Femur (tissue), 1 donor: Measurements from ENCODE around the gene EGFLAM.
A peak's percentile ranks its signal among the peaks of the same experiment; 100 is the strongest.

Source experiments
- DNase-seq: peaks from one replicate; pipeline ENCODE4 v3.0.0-alpha.2; 2017

EGFLAM gene

DNA sequence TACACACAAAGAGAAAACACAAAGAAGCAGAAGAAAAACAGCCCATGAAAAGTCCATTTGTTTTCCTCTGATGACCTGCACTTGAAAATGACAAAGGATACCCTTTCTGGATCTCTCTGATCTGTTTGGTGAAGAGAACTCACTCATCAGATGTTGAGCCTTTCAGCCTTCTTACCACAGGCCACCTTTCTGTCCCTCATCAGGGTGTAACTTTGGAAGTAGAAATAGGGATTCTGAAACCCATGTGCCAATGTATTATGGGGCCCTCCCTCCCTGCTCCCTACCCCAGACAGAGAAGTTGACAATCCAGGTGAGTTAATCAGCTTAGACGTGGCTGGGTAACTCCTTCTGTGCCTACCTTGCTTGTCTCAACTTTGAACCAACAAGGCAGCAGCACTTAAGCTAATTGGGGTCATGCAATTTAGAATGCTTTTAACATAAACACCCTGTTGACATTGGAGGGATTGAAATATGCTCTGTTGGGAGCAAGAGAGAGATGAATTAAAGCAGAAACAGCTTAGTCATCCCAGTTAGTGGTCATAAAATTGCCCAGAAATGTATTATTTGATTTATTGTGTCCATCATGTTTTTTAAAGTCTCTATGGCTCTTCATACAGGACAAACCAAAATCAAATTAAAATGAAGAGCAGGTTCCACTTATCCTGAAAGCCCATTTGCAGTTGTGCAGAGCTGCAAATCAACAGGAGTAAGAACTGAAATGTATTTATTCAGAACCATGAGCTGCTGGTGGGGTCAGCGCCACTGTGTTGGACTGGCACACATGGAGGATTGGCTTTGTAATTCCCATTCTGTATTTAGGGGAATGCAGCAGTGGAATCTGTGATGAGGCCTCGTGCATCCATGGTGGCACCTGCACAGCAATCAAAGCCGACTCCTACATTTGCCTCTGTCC lies 166.0 kb downstream of the EGFLAM start:
- no peak for DNase-seq

DNA sequence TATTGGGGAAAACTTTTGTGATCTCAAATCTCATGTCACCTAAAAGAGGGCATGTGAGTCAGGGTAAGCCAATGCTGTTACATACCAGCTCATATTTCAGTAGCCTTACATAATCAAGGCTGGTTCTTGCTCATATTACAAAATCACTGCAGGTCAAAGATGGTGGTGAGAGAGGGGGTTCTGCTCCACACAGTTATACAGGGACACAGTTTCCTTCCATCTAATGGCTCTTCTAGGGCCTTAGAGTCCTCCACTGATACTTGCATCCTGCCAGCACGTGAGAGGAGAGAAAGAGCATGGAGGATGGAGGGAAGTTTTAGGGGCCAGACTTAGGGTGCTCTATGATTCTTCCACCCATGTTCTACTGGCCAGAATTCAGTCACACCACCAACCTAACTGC lies 168.1 kb downstream of the EGFLAM start:
- DNase-seq: no peak

GRCh38 chr5:38426986-38427950 lies 168.9 kb downstream of the EGFLAM start:
- DNase-seq: no peak

- no peak for DNase-seq
These were observed 173.0 kb downstream of the EGFLAM start for GRCh38 chr5:38431242-38431853.

GRCh38 chr5:38433160-38433861 lies 175.0 kb downstream of the EGFLAM start:
- peak; percentile 81 for DNase-seq

DNA sequence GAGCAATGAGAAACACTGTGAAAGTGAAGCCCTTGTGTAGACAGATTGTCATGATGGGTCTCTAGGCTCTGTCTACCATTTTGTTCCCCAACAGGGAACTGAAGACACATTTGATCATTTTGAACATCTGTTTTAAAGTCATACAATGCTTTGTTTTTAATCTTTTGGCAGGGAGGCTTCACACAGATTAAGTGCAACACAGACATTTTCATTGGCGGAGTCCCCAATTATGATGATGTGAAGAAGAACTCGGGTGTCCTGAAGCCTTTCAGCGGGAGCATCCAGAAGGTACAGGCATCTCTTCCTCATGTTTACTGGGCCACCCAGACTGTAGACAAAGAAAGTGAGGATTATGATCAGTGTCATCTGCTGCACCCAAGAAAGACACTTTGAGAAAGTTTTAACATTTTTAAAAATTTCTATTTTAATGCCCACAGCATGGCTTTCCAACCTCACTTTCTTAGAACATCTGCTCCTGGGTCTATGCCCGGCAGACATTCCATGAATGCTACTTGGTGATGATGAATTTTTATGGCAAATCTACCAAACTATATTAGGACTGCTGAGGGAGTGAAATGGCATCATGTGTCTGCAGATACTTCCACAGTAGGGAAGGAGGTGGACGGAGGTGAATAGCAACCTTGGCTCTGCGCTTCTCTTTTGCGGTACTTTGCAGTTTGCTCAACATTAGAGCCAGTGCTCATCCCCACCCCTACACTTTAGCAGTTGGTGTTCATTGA lies 176.8 kb downstream of the EGFLAM start:
- DNase-seq: no peak

- DNase-seq: no peak
These were observed 180.4 kb downstream of the EGFLAM start for GRCh38 chr5:38438757-38439156.

DNA sequence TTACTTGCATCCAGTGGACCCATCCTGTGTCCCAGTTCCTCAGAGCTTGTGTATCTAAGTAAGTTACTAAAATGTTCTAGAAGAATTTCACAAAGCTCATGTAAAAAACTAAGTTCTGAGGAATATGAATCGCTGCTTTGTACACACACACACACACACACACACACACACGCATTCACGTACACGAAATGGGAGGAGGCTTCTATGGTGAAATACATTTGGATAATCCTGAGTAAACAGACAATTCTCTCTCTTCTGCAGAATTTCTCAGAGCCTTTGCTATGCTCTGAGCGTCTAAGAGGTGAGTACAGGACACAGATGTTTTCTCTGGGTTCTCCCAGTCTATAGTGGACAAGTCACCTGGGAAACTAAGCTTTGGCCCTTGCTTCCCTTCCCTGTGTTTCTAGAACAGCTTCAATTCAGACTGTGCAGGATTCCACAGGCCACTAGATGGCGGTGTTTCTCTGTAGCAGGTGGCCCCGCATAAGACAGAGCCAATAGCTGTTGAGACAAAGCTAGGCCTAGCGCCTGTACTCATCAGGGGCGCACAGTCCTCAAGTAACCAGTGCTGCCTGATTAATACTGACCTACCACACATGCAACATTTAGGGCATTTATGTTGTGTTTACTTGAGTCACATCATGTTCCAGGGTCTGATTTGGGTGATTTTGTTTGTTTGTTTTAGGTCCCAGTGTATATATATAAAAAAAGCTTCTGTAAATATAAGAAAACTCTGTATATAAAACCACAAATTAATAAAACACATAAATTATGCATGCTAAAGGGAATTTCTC lies 183.3 kb downstream of the EGFLAM start:
- DNase-seq: peak; percentile 93

DNA sequence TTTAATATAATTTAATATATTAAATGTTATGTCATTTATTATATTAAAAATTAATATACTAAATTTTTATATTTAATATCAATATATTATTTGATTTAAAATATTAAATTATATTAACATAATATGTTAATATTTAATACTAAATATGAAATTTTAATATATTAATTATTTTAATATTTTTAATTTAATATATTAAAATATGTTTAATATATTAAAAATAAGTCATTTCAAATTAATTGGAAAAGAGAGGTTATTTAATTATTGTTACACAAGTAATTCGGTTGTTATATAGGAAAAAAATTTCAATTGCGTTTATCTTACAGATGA lies 183.9 kb downstream of the EGFLAM start:
- DNase-seq: no peak

GRCh38 chr5:38443390-38443789 lies 185.0 kb downstream of the EGFLAM start:
- DNase-seq: no peak

DNA sequence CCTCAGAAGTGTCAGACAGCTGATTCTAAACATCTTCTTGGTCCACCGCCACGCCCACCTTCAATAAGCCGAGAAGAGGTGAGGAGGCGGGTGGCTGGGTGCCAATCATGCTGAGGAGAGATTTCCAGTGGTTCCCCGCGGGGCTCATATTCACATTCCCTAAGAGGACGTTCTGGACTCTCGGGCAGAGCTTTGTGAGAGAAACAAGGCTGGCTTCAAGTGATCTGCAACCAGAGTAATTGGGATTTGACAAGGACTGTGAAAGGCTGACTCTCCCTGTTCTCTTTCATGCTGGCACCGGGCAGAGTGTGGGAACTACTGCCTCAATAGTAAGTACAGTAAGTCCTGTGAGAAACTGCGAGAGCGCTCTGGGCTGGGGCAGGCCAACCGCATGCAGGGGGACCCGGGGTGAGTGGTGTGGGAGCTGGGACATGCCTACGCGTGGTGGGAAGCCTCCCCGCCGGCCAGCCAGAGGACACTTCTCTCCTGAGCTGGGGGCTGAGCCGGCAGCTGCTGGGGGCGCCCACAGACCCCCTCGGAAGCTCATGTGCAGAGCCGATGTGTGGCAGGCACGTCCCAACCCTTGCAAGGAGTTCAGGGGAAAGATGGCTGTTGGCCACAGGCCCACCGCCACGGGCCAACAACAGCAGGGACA lies 187.1 kb downstream of the EGFLAM start:
- DNase-seq: no peak

DNA sequence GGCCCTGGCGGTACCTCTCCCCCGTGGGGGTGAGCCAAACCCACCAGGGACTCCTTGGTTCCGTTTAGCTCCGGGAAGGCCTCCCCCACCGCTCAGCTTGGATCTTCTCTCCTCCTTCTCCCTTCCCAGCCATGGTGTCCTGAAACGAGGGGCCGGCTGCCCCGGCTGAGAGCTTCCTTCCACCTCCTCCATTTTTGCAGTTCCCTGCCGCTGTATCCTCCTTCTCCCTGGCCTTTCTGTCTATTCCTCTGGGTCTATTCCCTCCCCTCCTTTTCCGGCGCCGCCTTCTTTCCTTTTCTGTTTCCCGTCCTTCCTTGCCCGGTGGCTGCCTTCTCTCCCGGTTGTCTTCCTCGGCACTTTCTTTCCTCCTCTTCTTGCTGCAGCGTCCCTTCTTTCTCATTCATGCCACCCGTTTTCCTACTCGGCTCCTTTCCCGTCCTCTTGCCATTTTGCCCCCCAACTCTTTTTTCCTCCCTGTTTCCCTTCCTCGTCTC lies 187.7 kb downstream of the EGFLAM start:
- no peak for DNase-seq

DNA sequence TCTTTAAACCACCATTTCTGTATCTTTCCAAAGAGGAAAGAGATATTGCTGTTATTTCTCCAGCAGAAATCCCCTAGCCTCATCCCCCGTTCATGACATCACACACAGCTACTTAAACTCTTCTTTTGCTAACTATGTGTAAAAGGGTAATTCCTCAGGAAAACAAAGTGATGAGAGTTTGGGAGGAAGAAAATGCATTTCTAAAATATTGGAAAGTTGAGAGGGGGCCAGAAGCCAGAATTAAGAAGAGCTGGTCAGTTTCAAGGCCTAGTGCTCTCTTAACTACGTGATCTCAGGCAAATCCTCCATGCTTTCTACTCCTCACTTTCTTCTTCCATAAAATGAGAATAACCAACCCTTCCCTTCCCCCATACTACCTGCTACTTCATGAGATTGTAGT lies 188.7 kb downstream of the EGFLAM start:
- DNase-seq: no peak

- peak; percentile 75 for DNase-seq
These were observed 189.4 kb downstream of the EGFLAM start for GRCh38 chr5:38447786-38448185.

- DNase-seq: no peak
These were observed 190.4 kb downstream of the EGFLAM start for GRCh38 chr5:38448568-38449350.

DNA sequence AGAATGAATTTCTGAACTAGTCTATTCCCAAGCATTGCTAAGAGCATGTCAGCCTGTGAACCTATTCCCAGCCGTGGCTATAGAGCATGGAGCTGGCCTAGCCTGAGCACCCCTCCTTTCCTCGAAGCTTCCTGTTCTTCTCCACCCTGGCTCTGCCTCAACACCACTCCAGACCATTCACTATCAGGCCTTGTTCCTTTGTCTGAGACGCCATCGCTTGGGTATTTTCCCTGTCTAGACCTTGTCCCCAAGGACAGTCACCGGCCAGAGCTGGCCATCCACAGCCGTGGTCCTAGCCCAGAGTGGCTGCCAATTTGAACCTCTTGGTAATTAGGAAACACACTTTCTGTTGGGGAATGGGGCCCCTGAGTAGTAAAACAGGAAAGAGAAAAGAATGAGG lies 192.3 kb downstream of the EGFLAM start:
- DNase-seq: no peak

DNA sequence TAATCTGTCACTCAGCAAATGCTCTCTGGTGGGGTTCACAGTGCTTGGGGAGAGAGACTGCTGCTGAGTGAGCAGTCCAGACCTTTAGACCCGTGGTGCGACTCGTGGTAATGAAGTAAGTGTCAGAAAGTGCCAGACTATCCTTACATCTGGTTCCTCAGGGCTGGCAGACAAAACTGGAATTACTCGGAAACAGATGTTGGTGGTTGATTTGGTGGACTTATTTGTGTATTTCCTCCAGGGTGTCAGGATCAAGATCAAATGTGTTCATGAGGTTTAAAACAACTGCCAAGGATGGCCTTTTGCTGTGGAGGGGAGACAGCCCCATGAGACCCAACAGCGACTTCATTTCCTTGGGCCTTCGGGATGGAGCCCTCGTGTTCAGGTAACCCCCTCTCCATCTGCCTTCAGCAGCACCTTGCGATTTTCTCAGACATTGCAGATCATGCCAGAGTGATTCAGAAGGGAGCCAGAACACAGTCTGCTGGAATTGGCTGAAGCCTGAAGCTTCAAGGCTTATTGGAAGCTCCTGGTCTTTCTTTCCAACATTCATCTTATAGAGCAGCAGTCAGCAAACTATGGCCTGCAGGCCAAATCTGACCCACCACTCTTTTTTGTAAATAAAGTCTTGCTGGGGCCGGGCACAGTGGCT lies 192.8 kb downstream of the EGFLAM start:
- peak; percentile 44 for DNase-seq

DNA sequence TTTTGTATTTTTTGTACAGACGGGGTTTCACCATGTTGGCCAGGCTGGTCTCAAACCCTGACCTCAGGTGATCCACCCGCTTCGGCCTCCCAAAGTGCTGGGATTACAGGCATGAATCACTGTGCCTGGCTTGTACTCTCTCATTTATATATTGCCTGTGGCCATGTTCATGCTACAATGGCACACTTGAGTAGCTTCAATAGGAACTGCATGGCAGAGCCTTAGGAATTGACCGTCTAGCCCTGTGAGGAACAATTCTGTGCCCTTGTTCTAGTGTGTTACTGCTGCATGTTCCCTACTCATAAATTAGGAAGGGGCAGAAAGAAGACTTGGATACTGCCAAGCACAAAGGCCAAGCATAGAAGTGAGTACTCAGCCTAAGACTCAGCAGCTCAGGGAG lies 193.8 kb downstream of the EGFLAM start:
- peak; percentile 7 for DNase-seq

DNA sequence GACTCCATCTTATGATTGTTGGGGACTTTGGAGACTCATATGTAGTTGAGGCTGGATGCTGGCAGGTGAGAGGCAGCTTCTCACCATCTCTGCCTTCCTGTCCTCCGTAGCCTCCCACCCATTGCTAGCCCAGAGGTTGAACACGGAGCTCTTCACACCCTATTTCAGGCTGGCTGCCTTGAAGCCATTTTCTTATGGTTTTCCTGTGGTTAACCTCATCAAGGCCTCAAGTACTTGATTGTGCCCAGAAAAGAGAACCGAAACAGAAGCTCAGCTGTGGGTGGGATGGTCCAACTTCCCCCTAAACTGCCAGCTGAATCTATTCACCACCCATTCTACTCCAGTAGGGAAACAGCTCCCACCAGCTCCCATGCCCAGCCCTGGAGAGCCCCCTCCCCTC lies 195.1 kb downstream of the EGFLAM start:
- peak; percentile 38 for DNase-seq
